SJCRH30 (cell line): ENCODE data around the gene CLIC5. TPM values are rescaled to one million over a fixed set of nuclear protein-coding genes. Genes with fewer than 3 reads are reported as not detected.

Experiments used
- DNase-seq, 2 experiments: peaks; one replicate each; pipeline ENCODE4 v3.0.0-alpha.2; 2015 to 2020
- H3K27ac ChIP-seq: fragments of 250-450 bp; sonication (Bioruptor Pico); 2 replicates; pipeline ENCODE4 v1.5.1; 2020; ENCODE audit warnings: mild to moderate bottlenecking, moderate library complexity
- H3K27me3 ChIP-seq: fragments of 250-450 bp; sonication (Bioruptor Pico); 2 replicates; pipeline ENCODE4 v1.5.1; 2020; ENCODE audit warnings: mild to moderate bottlenecking, moderate library complexity
- H3K36me3 ChIP-seq: fragments of 250-450 bp; sonication (Bioruptor Pico); 2 replicates; pipeline ENCODE4 v1.5.1; 2020; ENCODE audit warnings: mild to moderate bottlenecking, moderate library complexity
- H3K4me1 ChIP-seq: fragments of 250-450 bp; sonication (Bioruptor Pico); 2 replicates; pipeline ENCODE4 v1.5.1; 2020; ENCODE audit warnings: mild to moderate bottlenecking, moderate library complexity
- H3K4me3 ChIP-seq: fragments of 250-450 bp; sonication (Bioruptor Pico); 2 replicates; pipeline ENCODE4 v1.5.1; 2020; ENCODE audit warnings: mild to moderate bottlenecking, moderate library complexity
- H3K9me3 ChIP-seq: fragments of 250-450 bp; sonication (Bioruptor Pico); replicated peaks from 2 replicates; pipeline ENCODE4 v1.5.1; 2020; ENCODE audit warnings: mild to moderate bottlenecking, moderate library complexity
- total RNA-seq: library from RNA; depleted of rRNA; stranded (reverse); fragments of >200 nt; shearing (Covaris generic); gene quantifications from 2 replicates; pipeline ENCODE4 v1.2.3, GENCODE V29; 2014

CLIC5 gene
- total RNA-seq, 1 experiment from 2014 or later, result 0.06 TPM

DNA sequence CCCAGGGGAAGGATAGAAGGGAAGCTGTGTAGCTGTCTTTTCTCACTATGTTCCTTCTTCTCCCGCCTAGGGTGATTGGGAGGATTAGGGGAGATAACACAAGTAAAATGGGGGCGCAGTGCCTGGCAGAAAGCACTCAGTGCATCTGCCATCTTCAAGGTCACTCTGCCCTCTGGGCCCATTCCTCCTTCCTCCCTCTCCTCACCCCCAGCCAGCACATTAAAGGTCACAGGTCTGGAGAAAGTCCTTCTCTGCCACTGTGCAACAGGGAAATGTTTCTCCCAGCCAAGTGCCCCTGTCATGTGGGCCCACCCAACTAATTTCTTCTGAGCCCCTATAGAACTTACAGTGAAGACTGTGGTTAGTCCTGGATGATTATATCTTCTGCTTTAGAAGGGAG, 45.8 kb downstream of the CLIC5 start:
- no peaks in the 10 kb centered on the region for H3K36me3 ChIP-seq
- H3K27ac ChIP-seq, result no peak overlapping the region
- H3K9me3 ChIP-seq, result no peaks in the 10 kb centered on the region
- peaks cover 22% of the 10 kb centered on the region for H3K4me1 ChIP-seq
- H3K27me3 ChIP-seq, result no peaks in the 10 kb centered on the region
- H3K4me3 ChIP-seq, result no peak overlapping the region
- no peak for DNase-seq

GRCh38 chr6:45969026-45969425, 46.6 kb downstream of the CLIC5 start:
- Histone ChIP-seq H3K4me1 (peaks cover 22% of the 10 kb centered on the region), H3K27ac (no peak overlapping the region)

DNA sequence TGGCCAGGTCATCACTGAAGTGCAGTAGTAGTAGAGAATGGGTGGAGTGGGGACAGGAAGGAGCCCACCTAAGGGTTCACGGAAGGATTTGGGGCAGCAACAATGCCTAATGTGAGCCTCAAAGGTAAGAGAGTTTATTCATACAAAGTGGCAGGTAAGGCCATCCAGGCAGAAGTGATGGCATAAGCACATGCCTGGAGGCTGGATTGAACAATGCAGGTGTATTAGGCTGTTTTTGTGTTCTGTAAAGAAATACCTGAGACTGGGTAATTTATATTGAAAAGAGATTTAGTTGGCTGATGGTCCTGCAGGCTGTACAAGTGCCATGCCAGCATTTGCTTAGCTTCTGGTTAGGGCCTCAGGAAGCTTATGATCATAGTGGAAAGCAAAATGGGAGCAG, 48.3 kb downstream of the CLIC5 start:
- Histone ChIP-seq H3K27ac (no peak overlapping the region), H3K27me3 (no peaks in the 10 kb centered on the region), H3K36me3 (no peaks in the 10 kb centered on the region), H3K9me3 (no peaks in the 10 kb centered on the region), H3K4me3 (no peak overlapping the region), H3K4me1 (peaks cover 22% of the 10 kb centered on the region)
- DNase-seq, result no peak

More at GRCh38 chr6:45969026-45969425, 46.6 kb downstream of the CLIC5 start:
- Histone ChIP-seq H3K4me3 (no peak overlapping the region), H3K36me3 (no peaks in the 10 kb centered on the region), H3K27me3 (no peaks in the 10 kb centered on the region), H3K9me3 (no peaks in the 10 kb centered on the region)
- no peak for DNase-seq

GRCh38 chr6:45966797-45967196, 48.9 kb downstream of the CLIC5 start:
- no peaks in the 10 kb centered on the region for H3K36me3 ChIP-seq
- H3K27ac ChIP-seq, result no peak overlapping the region; the same call in 1 of the 2 replicates
- H3K27me3 ChIP-seq, result no peaks in the 10 kb centered on the region
- H3K4me1 ChIP-seq, result peaks cover 22% of the 10 kb centered on the region
- H3K4me3 ChIP-seq, result no peak overlapping the region
- no peak for DNase-seq
- no peaks in the 10 kb centered on the region for H3K9me3 ChIP-seq

GRCh38 chr6:45966340-45966739, 49.3 kb downstream of the CLIC5 start:
- H3K27me3 ChIP-seq, result no peaks in the 10 kb centered on the region
- no peaks in the 10 kb centered on the region for H3K36me3 ChIP-seq
- H3K9me3 ChIP-seq, result no peaks in the 10 kb centered on the region
- no peak overlapping the region for H3K4me3 ChIP-seq
- H3K27ac ChIP-seq, result peak overlapping the region; percentile 37
- no peak for DNase-seq
- peaks cover 22% of the 10 kb centered on the region for H3K4me1 ChIP-seq

DNA sequence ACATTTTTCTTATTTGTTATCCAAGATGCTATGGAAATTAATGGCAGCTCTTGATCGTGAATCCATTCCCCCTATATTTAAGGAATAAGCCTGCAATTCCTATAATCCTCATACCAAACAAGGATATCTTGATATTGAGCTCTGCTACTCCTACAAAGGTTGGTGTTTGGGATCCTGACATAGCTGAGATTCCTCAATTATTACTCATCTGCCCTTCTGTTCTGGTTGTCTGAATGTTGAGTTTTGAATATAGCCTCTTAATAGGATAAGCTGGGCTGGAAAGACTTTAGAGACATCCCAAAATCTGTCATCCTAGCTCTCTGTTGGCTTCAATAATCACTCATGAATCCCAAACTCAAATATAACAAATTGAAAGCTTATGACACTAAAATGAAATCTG, 49.9 kb downstream of the CLIC5 start:
- DNase-seq, result peak; percentile 13 to 51
- Histone ChIP-seq H3K27me3 (no peaks in the 10 kb centered on the region), H3K4me1 (peaks cover 22% of the 10 kb centered on the region), H3K9me3 (no peaks in the 10 kb centered on the region), H3K36me3 (no peaks in the 10 kb centered on the region), H3K27ac (peak overlapping the region; percentile 37), H3K4me3 (no peak overlapping the region)

- Histone ChIP-seq H3K9me3 (no peaks in the 10 kb centered on the region), H3K4me1 (peaks cover 25% of the 10 kb centered on the region), H3K27ac (peak overlapping the region; percentile 37), H3K4me3 (no peak overlapping the region), H3K36me3 (no peaks in the 10 kb centered on the region), H3K27me3 (no peaks in the 10 kb centered on the region)
- no peak for DNase-seq
These were observed 50.7 kb downstream of the CLIC5 start for GRCh38 chr6:45965007-45965406.

GRCh38 chr6:45964300-45964699, 51.4 kb downstream of the CLIC5 start:
- Histone ChIP-seq H3K4me3 (no peak overlapping the region), H3K27me3 (no peaks in the 10 kb centered on the region), H3K4me1 (peaks cover 30% of the 10 kb centered on the region), H3K9me3 (no peaks in the 10 kb centered on the region), H3K27ac (no peak overlapping the region), H3K36me3 (no peaks in the 10 kb centered on the region)
- no peak for DNase-seq

- H3K9me3 ChIP-seq, result no peaks in the 10 kb centered on the region
- no peaks in the 10 kb centered on the region for H3K36me3 ChIP-seq
- no peak overlapping the region for H3K4me3 ChIP-seq
- H3K4me1 ChIP-seq, result peaks cover 33% of the 10 kb centered on the region
- no peak overlapping the region for H3K27ac ChIP-seq
- no peak for DNase-seq
- H3K27me3 ChIP-seq, result no peaks in the 10 kb centered on the region
These were observed 51.8 kb downstream of the CLIC5 start for GRCh38 chr6:45963896-45964295.

DNA sequence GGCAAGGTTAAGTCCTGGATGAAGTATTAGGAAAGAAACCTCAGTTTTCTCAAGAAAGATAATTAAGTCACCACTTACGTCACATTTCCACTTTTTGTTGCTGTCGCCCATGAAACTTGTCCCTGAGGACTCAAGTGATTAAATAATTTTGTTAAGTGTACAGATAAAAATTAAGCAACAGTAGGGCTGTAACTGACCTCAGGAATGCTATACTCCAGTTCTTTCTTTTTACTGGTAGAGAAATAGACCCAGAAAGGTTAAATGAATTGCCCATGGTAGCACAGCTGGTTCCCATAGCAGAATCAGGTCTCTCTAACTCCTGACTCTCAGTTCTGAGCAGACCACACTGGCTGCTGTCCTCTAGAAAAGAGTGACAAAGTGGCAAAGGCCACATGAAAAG, 54.5 kb downstream of the CLIC5 start:
- H3K27me3 ChIP-seq, result no peaks in the 10 kb centered on the region
- no peak for DNase-seq
- peaks cover 23% of the 10 kb centered on the region for H3K4me1 ChIP-seq
- no peak overlapping the region for H3K27ac ChIP-seq
- H3K4me3 ChIP-seq, result no peak overlapping the region
- no peaks in the 10 kb centered on the region for H3K9me3 ChIP-seq
- no peaks in the 10 kb centered on the region for H3K36me3 ChIP-seq

- no peaks in the 10 kb centered on the region for H3K9me3 ChIP-seq
- peaks cover 12% of the 10 kb centered on the region for H3K4me1 ChIP-seq
- DNase-seq, result peak; percentile 70 to 86
- H3K27ac ChIP-seq, result no peak overlapping the region; the same call in 1 of the 2 replicates
- H3K27me3 ChIP-seq, result no peaks in the 10 kb centered on the region
- no peaks in the 10 kb centered on the region for H3K36me3 ChIP-seq
- no peak overlapping the region for H3K4me3 ChIP-seq
These were observed 56.0 kb downstream of the CLIC5 start for GRCh38 chr6:45959534-45960145.

DNA sequence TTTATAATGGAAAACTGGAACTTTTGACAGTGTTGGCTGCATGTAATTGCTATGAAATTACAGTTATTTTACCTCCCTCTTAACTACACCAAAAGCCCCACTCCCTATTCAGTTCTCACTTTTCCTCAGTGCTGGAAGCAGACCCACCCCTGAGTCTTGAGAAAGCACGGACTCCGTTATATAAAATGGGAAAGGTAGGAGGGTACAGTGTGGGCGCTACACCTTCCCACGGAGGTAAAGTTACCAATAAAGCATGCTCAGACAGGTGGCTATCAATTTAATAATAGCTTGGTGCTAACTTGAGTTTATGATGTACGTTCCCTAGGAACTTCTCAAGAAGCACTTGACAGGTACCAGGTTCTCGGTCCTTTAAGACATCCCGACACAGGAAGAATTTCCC, 59.0 kb downstream of the CLIC5 start:
- no peaks in the 10 kb centered on the region for H3K27me3 ChIP-seq
- peaks cover 12% of the 10 kb centered on the region for H3K4me1 ChIP-seq
- no peak overlapping the region for H3K27ac ChIP-seq
- no peaks in the 10 kb centered on the region for H3K9me3 ChIP-seq
- DNase-seq, result no peak
- H3K36me3 ChIP-seq, result no peaks in the 10 kb centered on the region
- H3K4me3 ChIP-seq, result no peak overlapping the region

DNA sequence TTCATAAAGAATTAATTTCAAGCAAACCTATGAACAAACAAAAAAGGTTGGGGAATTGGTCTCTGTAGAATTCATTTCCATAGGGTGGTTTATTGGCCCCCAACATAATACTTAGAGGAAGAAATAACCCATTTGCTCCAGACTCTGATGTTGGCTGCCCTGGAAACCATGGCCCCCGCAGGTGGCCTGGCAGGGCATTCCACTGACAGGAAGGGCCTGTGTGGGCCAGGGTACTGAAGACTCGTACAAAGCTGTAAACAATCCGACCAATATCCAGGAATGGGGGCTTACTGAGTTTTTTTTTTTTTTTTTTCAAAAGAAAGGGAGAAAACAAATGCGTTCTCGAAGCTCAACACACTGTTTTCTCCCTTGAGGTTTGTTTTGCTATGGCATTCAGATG, 59.5 kb downstream of the CLIC5 start:
- no peak for DNase-seq
- Histone ChIP-seq H3K4me3 (no peak overlapping the region), H3K36me3 (no peaks in the 10 kb centered on the region), H3K9me3 (no peaks in the 10 kb centered on the region), H3K4me1 (peaks cover 12% of the 10 kb centered on the region), H3K27ac (no peak overlapping the region), H3K27me3 (no peaks in the 10 kb centered on the region)

DNA sequence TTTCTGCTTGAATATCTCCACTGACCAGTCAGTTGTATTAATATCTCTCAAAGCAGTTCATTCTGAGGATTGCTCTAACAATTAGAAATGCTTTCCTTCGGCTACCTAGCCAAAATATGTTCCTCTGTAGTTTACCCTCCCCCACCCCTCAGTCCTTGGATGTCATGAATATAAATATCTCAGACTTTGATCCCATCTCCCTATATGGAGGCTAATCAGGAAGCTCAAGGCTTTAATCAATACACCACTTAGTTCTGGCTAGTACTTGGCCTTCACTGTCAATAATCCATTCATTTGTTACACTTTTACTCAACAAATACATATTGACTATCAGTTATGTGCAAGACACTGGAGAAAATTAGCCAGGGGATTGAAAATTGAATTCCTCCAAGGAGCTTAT, 60.1 kb downstream of the CLIC5 start:
- no peaks in the 10 kb centered on the region for H3K36me3 ChIP-seq
- H3K27me3 ChIP-seq, result no peaks in the 10 kb centered on the region
- no peaks in the 10 kb centered on the region for H3K9me3 ChIP-seq
- no peak overlapping the region for H3K4me3 ChIP-seq
- H3K4me1 ChIP-seq, result peaks cover 12% of the 10 kb centered on the region
- DNase-seq, result no peak
- no peak overlapping the region for H3K27ac ChIP-seq

- Histone ChIP-seq H3K27me3 (no peaks in the 10 kb centered on the region), H3K27ac (no peak overlapping the region), H3K4me1 (no peaks in the 10 kb centered on the region), H3K4me3 (no peak overlapping the region), H3K36me3 (no peaks in the 10 kb centered on the region), H3K9me3 (no peaks in the 10 kb centered on the region)
- no peak for DNase-seq
These were observed 63.1 kb downstream of the CLIC5 start for GRCh38 chr6:45952546-45952945.

GRCh38 chr6:45952168-45952529, 63.5 kb downstream of the CLIC5 start:
- H3K27me3 ChIP-seq, result no peaks in the 10 kb centered on the region
- no peak overlapping the region for H3K27ac ChIP-seq
- H3K36me3 ChIP-seq, result no peaks in the 10 kb centered on the region
- no peaks in the 10 kb centered on the region for H3K9me3 ChIP-seq
- H3K4me1 ChIP-seq, result no peaks in the 10 kb centered on the region
- H3K4me3 ChIP-seq, result no peak overlapping the region
- DNase-seq, result no peak
